ENCODE results near the gene EIPR1.

GRCh38 chr2:3192281-3192818 lies 185.3 kb downstream of the EIPR1 start:
- TF ChIP-seq POLR2A (IDR thresholded peaks at IDR 0.05; ENCODE audit: low read length), result no peak
- no peak for TF ChIP-seq NPAS2 (CRISPR knock-in tag; IDR thresholded peaks at IDR 0.05; ENCODE audit: borderline replicate concordance)
- TF ChIP-seq CTCF (IDR thresholded peaks at IDR 0.05), result no peak
- TF ChIP-seq MAFK (IDR thresholded peaks at IDR 0.05; ENCODE audit: partially characterized antibody), result no peak
- TF ChIP-seq MAX (IDR thresholded peaks at IDR 0.05), result no peak
- no peak for TF ChIP-seq EP300 (IDR thresholded peaks at IDR 0.05)
- TF ChIP-seq JUN (IDR thresholded peaks at IDR 0.05), result no peak
- no peak for TF ChIP-seq HDAC2 (IDR thresholded peaks at IDR 0.05)
- no peak for TF ChIP-seq HMGXB4 (CRISPR knock-in tag; IDR thresholded peaks at IDR 0.05; ENCODE audit: borderline replicate concordance)
- TF ChIP-seq CEBPB (IDR thresholded peaks at IDR 0.05), result no peak
